Prostate gland (tissue), 2 donors: ENCODE results near the gene NEK2. TPM values are rescaled to one million over a fixed set of nuclear protein-coding genes. Genes with fewer than 3 reads are reported as not detected.

Experiments used
- DNase-seq: peaks from one replicate; pipeline ENCODE4 v3.0.0-alpha.2; 2019; ENCODE audit warnings: low spot score
- H3K27ac ChIP-seq, 2 donors: fragments of 200-600 bp; sonication (generic); 2 replicates each; pipeline ENCODE4 v1.5.1; 2017 to 2019
- H3K27me3 ChIP-seq: fragments of 200-600 bp; sonication (generic); replicated peaks from 2 replicates; pipeline ENCODE4 v1.5.1; 2019; ENCODE audit not compliant: insufficient read depth
- H3K36me3 ChIP-seq, 2 donors: fragments of 200-600 bp; sonication (generic); 1 replicate in 1 of 2; 2 replicates in 1 of 2; pipeline versions ENCODE4 v1.5.1 to v1.8.1; 2017 to 2019
- H3K4me1 ChIP-seq: fragments of 200-600 bp; sonication (generic); replicated peaks from 2 replicates; pipeline ENCODE4 v1.5.1; 2019
- H3K4me3 ChIP-seq, 2 donors: fragments of 200-600 bp; sonication (generic); 2 replicates each; pipeline ENCODE4 v1.5.1; 2017 to 2019
- H3K9me3 ChIP-seq: fragments of 200-600 bp; sonication (generic); 2 replicates; pipeline ENCODE4 v1.5.1; 2017
- CTCF ChIP-seq, 4 experiments: fragments of 200-600 bp in 2 of 4; fragments of 450-650 bp in 2 of 4; sonication (generic) in 2 of 4; IDR thresholded peaks; 1 replicate in 3 of 4; 2 replicates in 1 of 4; pipeline ENCODE4 v1.5.1; 2016 to 2019; ENCODE audit warnings: antibody characterized with exemption in 4 of 4, mild to moderate bottlenecking in 2 of 4, moderate library complexity in 2 of 4
- POLR2A ChIP-seq: fragments of 450-650 bp; IDR thresholded peaks from one replicate; pipeline ENCODE4 v1.6.1; 2016; ENCODE audit warnings: antibody characterized with exemption, mild to moderate bottlenecking
- POLR2AphosphoS5 ChIP-seq: sonication (generic); formaldehyde crosslinking; IDR thresholded peaks from one replicate; pipeline ENCODE4 v1.6.1; 2017; ENCODE audit warnings: antibody characterized with exemption
- WGBS: methylation state at CpG from one replicate; pipeline ENCODE4 v1.1.5; 2018; 5-methylcytosine and 5-hydroxymethylcytosine counted together
- intact Hi-C: fragments of 100-400 bp; cut with DNase I; formaldehyde crosslinking; loops from one replicate; pipeline ENCODE4 v1.14.2; 2022
- total RNA-seq, 2 donors: library from RNA; depleted of rRNA; stranded (reverse); fragments of >200 nt; gene quantifications; one replicate each; pipeline ENCODE4 v1.1.0, GENCODE V29; 2016

NEK2 gene
- total RNA-seq, 2 donors from 2014 or later: 1.7 to 8.5 TPM

GRCh38 chr1:211642870-211643269 lies 32.6 kb downstream of the NEK2 start:
- Histone ChIP-seq H3K27ac (peak overlapping the region in 1 of 2 donors; percentile 43), H3K4me3 (no peak overlapping the region), H3K27me3 (no peaks in the 10 kb centered on the region), H3K4me1 (peaks cover 2% of the 10 kb centered on the region), H3K36me3 (no peaks in the 10 kb centered on the region), H3K9me3 (no peaks in the 10 kb centered on the region)
- TF ChIP-seq CTCF (IDR thresholded peaks at IDR 0.05): no peak
- no peak for TF ChIP-seq POLR2AphosphoS5
- TF ChIP-seq POLR2A: no peak
- DNase-seq: no peak
- 94% methylated on average over 4 of the region's 4 CpGs for WGBS
- intact Hi-C loops: no loop called here

GRCh38 chr1:211641942-211642341 lies 33.5 kb downstream of the NEK2 start:
- Histone ChIP-seq H3K27me3 (no peaks in the 10 kb centered on the region), H3K36me3 (no peaks in the 10 kb centered on the region), H3K27ac (no peak overlapping the region), H3K9me3 (no peaks in the 10 kb centered on the region), H3K4me1 (peaks cover 2% of the 10 kb centered on the region), H3K4me3 (no peak overlapping the region)
- TF ChIP-seq POLR2AphosphoS5 (no peak), POLR2A (no peak), CTCF (IDR thresholded peaks at IDR 0.05) (no peak)
- intact Hi-C loops: no loop called here
- DNase-seq: no peak
- WGBS: 95% methylated on average over 2 of the region's 2 CpGs

GRCh38 chr1:211641044-211641800 lies 34.2 kb downstream of the NEK2 start:
- WGBS: 97% methylated on average over 11 of the region's 11 CpGs
- peaks cover 2% of the 10 kb centered on the region for H3K4me1 ChIP-seq
- intact Hi-C loops: no loop called here
- H3K9me3 ChIP-seq: no peaks in the 10 kb centered on the region
- no peak overlapping the region for H3K27ac ChIP-seq
- no peak overlapping the region for H3K4me3 ChIP-seq
- no peaks in the 10 kb centered on the region for H3K27me3 ChIP-seq
- TF ChIP-seq POLR2AphosphoS5: no peak
- DNase-seq: no peak
- no peaks in the 10 kb centered on the region for H3K36me3 ChIP-seq

- no peak for DNase-seq
- Histone ChIP-seq H3K27ac (no peak overlapping the region), H3K4me1 (peaks cover 2% of the 10 kb centered on the region), H3K27me3 (no peaks in the 10 kb centered on the region), H3K9me3 (no peaks in the 10 kb centered on the region), H3K4me3 (no peak overlapping the region), H3K36me3 (no peaks in the 10 kb centered on the region)
- intact Hi-C loops: no loop called here
- TF ChIP-seq POLR2AphosphoS5 (no peak), POLR2A (no peak), CTCF (IDR thresholded peaks at IDR 0.05) (no peak)
- WGBS: 81% methylated on average over 1 of the region's 1 CpG
These were observed 35.2 kb downstream of the NEK2 start for GRCh38 chr1:211640301-211640630.

- no peak for DNase-seq
- 52% methylated on average over 12 of the region's 13 CpGs for WGBS
- H3K36me3 ChIP-seq: no peaks in the 10 kb centered on the region
- H3K9me3 ChIP-seq: no peaks in the 10 kb centered on the region
- intact Hi-C loops: no loop called here
- TF ChIP-seq POLR2A (no peak), CTCF (IDR thresholded peaks at IDR 0.05) (no peak), POLR2AphosphoS5 (no peak)
- no peak overlapping the region for H3K27ac ChIP-seq
- no peak overlapping the region for H3K4me3 ChIP-seq
- no peaks in the 10 kb centered on the region for H3K27me3 ChIP-seq
- H3K4me1 ChIP-seq: peaks cover 2% of the 10 kb centered on the region
These were observed 35.7 kb downstream of the NEK2 start for GRCh38 chr1:211639475-211640300.
